Activated CD8-positive, alpha-beta memory T cell treated with anti-CD3 and anti-CD28 coated beads, Interleukin-2, amount 50 U/mL, for 24 hours (primary cell): ENCODE measurements around the gene FAM240A.

Experiments
- DNase-seq: peaks from one replicate; pipeline ENCODE4 v3.0.0-alpha.2; 2020; ENCODE audit errors: extremely low read depth

The FAM240A gene

DNA sequence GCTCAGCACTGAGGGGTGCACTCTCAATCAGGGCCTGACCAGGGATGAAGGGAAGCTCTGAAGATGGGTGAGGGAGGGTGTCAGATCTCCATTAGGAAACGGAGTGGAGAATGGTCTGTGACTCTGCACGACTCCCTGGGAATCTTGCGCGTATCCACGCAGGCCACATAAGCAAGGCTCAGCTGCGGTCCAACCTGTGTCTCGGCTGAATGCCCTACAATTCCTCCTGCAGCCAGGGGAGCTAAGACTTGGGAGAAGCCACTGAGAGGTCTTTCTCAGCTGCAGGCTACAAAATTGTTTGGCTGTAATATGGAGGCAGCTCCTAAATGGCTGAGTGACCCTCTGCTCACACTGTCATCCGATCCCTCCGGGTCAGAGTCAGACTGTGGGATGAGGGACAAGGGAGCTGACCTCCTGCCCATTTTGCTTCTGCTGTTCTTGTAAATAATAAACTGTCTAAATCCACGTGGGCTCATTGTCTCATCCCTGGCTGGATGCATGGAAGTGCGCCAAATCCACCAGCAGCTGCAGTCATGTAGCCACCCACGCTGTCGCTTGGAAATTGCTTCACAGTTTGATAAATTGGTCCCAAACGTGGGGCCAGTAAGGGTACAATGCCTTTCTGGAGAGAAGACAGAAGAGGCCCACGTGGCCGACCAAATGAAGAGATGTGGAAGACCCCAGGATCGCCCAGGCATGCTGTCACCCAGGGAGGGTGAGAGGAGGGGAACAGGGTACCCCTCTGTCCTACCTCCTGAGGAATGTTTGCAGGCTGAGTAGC is 50.6 kb downstream of the FAM240A start:
- no peak for DNase-seq

DNA sequence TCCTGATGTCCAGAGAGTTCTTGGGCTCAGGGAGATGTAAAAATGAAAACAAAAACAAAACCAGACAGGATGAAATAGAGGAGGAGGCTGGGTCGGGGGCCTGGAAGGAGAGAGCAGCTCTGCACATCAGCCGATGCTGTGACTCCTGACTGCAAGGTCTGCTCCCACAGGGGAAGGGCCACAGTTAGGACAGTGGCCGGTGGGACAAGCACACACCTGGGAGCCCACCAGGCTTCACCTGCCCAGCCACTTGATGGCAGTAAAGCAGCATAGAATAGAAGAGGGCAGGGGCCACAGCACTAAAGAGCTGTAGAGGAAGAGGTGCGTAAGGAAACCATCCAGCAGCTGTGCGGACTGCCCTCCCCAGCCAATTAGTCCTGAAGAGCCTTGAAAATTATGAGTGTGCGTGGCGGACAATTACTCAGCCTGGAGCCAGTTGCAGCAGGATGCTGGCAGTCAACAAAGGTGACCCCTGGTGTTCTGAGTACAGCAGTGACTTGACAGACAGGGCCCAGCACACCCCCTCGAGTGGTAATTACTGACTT is 51.3 kb downstream of the FAM240A start:
- DNase-seq, result no peak

DNA sequence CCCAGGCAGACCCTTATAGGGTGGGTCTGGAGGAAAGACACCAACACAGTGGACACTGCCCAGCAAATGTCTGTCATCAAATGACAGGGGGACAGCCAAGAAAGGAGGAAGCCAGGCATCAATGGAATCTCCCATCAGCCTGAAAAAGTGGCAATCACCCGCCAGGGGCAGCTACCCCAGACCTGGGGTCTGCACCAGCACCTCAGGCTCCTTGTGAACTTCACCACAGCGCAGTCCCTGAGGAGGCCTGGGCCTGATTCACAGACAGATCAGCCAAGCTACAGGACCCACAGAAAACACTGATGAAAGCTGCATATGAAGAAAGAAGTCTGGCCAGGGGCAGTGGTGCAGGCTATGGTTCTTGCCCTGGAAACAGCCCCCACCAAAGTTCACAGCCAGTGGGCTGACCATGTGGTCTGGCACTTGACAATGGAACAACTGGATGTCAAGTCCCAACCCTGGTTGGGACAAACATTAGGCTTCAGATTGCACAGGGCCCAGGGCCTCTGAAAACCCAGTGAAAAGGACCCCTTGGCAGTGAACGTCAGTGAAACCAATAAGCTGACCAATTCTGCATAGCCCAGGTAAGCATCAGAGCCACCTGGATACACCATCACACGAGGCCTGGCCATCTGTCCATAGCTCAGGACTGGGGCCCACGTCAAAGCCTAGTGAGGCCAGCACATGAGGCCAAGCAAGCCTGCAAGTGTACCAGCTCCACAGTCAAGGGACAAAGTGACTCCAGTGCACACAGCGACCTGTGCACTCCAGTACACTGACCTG is 52.1 kb downstream of the FAM240A start:
- no peak for DNase-seq

DNA sequence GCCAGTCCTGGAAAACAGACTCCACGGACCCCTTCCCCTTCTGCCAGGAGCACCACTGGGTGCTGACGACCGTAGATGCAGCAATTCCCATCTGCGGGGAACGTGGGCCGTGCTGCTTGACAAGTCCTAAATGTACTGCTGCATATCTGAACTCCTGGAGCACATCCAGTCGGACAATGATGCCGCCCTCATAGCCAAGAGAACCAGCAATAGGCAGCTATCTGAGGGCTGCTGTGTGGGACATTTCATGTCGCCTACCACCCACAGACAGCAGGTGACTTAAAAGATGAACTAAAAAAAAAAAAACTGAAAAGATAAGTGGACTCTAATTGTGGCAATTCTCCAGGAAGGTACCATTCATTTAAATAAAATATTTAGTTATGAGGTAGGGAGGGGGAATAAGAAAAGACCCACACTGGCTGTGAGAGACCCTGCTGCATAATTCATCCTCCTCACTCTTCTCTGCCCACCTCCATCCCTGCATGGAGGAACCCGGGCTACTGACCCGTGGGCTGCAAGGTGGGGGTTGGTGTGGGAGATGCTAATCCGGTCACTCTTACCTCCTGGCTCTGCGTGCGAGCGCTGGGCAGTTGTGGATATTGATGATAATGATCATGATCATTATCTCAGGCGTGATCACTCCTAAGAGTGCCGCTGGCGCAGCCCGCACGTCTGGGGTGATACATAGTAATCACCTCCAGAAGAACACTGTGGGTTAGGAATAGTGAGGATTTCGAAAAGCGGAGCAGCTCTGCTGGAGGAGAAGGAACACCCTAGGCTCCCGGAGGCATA is 52.8 kb downstream of the FAM240A start:
- no peak for DNase-seq

DNA sequence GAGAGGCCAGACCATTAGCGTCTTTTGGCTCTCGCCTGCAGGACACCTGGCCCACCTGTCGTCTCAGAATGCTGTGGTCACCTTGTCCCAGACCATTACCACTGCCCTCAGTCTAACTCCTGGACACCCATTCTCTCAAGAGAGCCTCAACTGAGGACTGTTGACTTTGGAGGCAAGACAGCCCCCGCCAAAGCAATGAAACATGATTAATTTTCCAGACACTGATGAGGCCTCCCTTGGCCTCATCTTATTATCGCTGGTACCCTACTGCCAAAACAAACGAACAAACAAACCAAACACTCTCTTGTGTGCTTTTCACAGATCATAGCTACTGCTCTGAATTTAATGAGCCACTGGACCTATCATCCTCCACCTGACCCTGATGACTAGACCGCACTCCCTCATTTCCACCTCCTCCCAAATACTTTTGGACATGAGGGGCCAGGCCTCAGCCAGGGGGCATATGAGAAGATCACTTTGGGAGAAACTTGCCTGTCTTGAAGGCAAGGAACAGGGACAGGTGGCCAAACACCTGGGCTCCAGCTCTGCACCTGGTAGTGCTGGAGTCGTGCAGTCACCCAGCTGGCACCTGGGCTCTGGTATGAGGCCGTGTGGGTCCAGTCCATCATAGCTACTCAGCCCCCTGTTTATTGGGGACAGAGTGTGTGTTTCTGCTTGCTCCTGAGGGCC is 53.6 kb downstream of the FAM240A start:
- DNase-seq, result no peak

DNA sequence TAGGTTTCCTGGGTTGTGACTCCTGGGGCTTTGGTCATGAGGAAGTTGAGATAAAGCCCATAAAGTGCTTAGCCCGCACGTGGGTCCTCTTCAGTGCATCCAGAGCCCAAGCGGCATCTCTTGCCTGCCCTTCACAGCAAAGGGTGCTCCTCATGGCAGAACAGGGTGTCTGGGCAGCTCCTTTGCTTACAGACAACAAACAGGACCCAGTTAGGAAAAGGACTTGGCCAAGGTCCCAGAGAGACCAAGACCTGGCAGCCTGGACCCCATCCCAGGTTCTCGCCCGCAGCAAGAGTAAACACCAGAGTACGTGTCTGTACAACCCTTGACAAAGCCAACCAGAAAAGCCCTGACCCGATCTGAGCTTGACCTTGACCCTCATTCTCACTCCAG is 54.1 kb downstream of the FAM240A start:
- no peak for DNase-seq

DNA sequence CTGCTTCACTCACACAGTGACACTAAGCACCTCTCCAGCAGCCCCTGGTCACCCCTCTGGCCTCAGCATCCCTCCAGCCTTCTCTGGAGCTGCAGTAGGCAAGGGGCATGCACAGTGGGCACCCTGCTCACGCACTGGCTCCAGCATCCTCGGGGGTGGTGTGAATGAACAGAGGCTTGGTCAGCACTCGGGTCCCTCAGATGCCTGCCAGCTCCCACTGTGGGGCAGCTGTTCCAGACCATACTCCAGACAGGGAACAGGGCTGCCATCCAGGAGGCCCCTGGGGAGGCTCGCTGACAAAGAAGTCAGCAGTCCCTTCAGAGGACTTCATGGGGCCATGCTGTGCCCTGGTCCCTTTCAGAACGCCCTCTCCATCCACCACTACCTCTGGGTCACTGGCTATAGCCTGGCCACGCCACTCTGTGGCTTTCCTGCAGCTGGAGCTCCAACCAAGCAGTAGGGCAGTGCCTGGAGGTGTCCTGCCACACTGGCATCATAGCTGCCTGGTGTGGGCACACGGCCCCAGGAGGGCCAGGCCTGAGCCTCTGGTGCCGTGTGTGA is 54.8 kb downstream of the FAM240A start:
- no peak for DNase-seq

DNA sequence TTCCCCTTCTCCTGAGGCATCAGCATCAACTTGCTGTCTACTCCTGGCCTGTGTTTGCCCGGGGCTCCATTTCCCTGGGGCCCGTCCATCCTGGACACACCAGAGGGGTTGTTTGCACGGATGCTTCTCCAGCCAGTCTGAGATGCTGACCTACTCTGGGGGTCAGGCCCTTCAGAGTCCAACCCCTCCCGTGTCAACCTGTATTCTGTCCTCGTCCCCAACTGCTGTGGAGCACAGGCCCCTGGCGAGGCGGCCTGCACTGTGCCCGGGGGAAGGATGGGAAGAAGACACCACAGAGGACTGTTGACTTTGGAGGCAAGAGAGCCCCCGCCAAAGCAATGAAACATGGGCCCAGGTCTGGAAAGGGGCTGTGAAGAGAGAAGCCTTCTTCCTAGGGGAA is 55.3 kb downstream of the FAM240A start:
- no peak for DNase-seq

DNA sequence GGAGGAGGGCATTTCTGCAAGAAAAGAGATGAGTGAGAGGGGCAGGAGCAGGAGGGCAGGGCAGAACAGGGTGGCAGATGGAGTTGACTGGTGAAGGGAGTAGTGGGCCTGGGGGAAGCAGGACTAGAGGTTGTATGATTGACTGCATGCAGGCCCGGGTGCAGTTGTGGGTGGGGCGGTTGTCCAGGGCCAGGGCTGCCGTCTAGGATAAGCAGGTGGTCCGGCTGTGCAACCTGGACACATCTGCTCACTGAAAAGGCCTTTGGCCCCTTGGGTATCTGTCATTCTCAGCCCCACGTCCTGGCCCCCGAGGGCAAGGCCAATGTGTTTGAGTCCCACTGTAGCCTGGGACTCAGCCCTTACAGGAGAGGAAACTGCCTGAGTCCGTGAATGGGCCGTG is 55.8 kb downstream of the FAM240A start:
- DNase-seq, result no peak

DNA sequence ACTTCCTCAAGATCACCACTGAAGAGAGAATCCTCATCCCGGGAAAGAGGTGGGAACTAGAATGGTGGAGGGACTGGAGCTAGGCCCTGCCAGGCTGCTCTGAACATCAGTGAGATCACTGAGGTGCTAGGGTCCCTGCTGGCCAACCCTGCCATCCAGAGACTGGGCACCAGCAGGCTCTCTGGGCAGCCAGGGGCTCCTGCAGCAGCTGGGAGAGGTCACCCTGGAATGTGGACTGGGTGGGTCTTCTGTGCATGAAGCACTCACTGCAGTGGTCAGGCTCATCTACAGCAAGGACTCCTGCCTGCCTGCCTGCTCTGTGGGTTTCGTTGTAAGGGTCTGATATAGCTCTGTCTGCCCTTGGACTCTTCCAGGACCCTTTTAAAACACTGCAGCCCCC is 56.3 kb downstream of the FAM240A start:
- DNase-seq, result no peak

DNA sequence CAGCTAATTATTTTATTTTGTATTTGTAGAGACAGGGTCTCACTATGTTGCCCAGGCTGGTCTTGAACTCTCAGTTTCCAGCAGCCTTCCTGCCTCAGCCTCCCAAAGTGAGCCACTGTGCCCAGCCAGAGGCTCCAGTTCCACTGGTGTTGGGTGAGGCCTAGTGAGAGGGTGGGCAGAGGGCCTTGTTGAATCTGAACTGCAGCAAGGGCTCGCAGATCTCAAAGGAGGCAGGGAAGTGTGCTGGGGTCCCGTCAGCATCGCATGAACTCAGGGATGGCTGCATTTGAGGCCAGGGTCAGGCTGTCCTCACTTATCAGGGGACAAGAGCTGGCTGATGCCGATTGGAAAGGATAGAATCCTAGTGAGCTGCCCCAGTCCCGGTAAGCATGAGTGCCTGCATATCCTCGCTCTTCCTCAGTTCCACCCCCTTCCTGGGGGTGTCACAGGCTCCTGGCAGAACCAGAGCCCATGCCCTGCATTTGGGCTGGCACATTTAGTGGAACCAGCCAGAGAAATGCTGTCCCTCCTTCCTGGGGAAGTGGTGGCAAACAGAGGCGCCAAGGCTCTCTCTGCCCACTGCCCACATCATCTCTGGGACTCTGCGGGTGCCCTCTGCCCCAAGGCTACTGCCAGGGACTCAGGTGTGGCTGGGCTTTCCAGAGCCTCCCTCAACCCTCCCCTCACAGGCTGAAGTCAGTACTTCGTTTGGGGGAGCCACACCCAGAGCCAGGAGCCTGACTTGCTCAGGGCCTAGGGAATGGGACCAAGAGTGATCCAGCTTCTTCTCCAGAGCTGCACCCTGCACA is 57.1 kb downstream of the FAM240A start:
- DNase-seq, result no peak

DNA sequence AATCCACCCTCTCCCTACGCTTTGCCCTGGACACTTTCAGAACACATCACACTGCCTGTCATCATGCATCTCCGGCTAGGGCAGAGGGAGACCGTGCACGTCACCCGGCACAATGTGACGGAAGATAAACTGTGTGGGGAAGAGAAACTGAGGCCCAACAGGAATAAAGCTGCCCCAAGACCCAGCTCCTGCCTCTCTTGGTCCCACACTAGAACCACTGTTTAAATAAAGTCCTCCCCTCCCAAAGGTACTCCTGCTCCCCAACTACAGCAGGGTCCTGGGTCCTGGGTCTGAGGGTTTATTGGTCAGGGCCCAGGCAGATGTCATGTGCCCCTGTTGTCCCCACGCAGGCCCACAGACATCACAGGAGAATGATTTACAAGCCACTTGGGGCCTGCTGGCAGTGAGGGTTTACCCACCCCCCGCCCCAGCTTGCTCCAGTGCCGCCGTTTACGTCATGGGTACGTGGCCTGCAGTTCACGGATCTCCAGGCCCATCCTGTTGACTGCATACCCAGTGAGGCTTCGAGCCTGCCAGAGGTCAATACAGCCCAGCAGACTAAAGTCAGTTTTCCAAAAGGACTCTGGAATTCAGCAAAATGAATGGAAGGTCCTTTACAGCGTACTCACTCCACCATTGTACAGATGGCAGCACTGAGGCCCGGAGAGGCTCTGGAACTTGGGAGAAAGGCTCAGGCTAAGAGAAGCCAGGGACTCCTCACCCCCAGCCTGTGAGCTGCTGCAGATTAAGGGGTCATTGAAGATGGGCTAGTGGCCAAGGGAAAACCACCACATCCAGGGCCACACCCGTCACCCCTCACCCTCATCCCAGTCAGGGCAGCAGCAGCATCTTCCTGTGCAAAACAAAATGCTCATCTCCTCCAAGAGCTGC is 57.9 kb downstream of the FAM240A start:
- DNase-seq, result no peak

DNA sequence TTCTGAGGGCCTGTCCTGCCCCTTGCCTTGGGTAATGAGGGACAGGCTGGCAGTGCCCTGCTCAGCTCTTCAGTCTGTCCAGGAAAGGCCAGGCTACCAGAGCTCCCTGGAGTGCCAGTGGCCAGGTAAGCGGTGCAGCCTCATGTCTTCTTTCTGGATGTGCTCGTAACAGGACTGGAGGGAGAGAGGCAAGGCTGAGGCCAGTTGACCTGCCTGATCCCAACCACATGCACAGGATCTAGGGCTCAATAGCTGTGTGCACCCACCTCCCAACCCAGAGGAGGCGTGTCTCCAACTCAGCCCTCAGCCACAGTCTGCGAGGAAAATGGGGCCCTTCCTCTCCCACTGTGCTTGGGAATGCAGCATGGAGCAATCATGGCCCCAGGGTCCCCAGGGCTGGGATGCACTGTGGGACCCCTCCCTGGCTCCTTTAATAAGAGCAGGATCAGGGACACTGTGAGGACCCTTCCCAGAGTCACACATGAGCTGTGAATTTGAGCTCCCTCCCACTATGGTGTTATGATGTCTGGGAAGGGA is 58.6 kb downstream of the FAM240A start:
- DNase-seq, result no peak

DNA sequence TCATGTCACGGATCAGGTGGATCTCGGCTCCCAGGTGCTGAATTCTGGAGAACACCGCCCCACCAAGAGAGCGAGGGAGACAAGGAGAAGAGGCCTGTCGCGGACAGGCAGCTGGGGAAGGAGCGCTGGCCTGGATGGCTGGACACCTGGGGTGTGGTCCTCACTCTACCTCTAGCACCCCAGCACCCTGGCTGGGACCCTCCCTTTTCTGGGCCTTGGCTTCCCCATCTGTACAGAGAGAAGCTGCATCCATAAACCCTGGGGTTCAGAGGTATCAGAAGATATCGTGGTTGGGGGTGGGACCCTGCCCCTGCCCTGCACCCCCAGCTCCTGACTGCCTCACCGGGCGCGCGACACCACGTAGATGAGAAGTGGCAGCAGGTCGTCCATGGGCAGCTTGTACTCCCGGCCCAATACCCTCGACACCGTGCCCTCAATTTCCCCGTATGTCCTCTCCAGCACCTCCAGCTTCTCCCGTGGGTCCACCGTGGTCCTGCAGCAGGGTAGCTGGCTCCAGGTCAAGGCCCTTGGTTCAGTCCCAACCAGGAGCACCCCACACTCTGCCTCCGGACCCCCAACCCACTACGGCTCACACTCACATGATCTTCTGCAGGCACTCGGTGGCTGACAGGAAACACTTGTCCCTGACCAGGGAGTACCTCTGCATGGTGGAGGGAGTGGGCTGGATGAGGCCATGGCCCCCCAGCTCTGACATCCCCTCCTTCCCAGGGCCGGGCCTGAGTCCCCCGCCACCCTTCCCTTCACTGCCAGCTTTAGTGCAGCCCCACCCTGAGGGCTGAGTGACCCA is 59.4 kb downstream of the FAM240A start:
- no peak for DNase-seq

DNA sequence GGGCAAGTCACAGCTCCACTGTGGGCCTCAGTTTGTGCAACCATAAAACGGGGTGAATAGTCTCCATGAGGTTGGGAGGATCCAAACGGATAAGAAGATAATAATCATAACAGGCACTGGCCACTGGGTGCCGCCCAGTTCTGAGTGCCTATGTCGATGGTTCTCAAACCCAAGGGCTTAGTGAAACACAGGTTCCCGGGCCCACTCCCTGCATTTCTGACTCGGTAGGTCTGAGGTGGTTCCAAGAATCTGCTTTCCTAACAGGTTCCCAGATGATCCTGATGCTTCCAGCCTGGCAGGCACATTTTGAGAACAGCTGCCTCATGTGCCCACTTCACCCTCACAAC is 60.0 kb downstream of the FAM240A start:
- DNase-seq, result no peak

DNA sequence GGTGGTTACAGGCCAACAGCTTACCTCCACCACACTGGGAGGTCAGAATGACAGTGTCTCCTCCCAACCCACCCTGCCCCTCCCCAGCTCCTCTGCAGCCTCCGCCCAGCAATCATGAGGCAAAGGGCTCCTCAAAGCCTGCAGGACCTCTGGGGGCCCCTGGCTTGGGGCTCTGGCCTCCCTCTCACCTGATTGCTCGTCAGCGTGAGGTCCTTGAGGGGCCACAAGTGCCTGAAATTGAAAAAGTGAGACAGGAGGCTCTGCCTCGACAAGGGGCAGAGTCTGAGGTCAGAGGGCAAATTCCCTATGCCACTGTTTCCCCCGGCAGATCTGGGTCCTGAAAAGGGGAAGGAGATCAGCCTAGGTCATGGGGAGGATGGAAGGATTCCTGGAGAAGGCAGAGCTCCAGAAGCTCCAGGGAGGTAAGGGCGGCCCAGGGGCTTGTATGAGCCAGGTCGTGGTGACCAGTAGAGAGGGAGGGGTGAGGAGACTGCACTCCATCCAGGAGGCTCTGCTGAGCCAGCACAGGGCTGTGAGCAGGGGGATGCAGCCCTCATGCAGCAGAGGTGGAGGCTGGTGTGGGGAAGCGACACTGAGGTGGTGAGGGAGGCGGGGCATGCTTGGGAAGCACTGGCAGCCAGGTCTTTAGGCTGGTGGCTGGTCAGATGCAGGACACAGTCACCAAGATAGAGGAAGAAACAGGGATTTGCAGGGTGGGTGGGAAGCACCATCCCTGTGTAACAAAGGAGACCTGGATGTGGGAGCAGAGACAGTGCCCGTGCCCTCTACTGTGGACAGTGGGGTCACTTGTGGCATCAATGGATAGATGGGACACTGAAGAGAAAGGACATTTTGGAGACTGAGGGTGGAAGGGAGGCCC is 61.1 kb downstream of the FAM240A start:
- DNase-seq, result no peak
